Muscle layer of colon (tissue), 2 donors: ENCODE results near the gene CDKAL1.
"Not testable (repeated sequence)": the region's sequence is repeated elsewhere in the genome, so short reads cannot be mapped to it uniquely, and the experiment has no call there.

Experiments used
- H3K27ac ChIP-seq: one replicate; pipeline ENCODE4 v1.7.0; 2013; ENCODE audit warnings: low read depth, mild to moderate bottlenecking, low read length, moderate library complexity
- H3K27me3 ChIP-seq, 2 donors: one replicate each; pipeline ENCODE4 v1.7.0; 2013; ENCODE audit warnings: low read length in 2 of 2, mild to moderate bottlenecking in 2 of 2; ENCODE audit not compliant: insufficient read depth in 2 of 2, control insufficient read depth in 1 of 2
- H3K36me3 ChIP-seq: one replicate; pipeline ENCODE4 v1.7.0; 2013; ENCODE audit warnings: mild to moderate bottlenecking, low read length; ENCODE audit not compliant: insufficient read depth
- H3K4me1 ChIP-seq: one replicate; pipeline ENCODE4 v1.7.0; 2013; ENCODE audit warnings: mild to moderate bottlenecking, low read length; ENCODE audit not compliant: insufficient read depth
- H3K4me3 ChIP-seq, 2 donors: one replicate each; pipeline ENCODE4 v1.7.0; 2013; ENCODE audit warnings: low read length in 2 of 2, low read depth in 1 of 2, mild to moderate bottlenecking in 1 of 2, moderate library complexity in 1 of 2
- H3K9ac ChIP-seq: one replicate; pipeline ENCODE4 v1.7.0; 2013; ENCODE audit warnings: low read length
- H3K9me3 ChIP-seq: one replicate; pipeline ENCODE4 v1.7.0; 2013; ENCODE audit warnings: mild to moderate bottlenecking, low read length
- donor health status: abdominal sarcoma.
- donor health status: Adenocarcinoma of cecum.

Gene CDKAL1

DNA sequence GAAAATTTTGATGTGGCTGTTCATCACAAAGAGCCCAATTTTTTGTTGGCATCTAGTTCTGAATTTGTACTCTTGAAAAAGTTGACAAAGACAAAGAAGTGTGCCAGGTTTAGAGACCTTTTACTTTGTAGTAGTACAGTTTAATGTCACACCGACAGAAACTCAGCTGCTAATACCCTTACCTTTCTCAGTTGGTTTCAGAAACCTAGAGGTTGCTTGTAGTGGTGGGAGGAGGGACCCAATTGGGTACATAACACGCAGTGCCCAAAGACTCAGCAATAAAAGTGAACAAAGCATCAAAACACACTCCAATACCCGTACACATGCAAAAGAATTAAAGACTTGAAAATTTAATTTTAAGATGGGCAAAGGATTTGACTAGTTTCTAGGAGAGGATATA is 203.7 kb downstream of the CDKAL1 start:
- no peak overlapping the region for H3K27ac ChIP-seq
- no peak overlapping the region for H3K9ac ChIP-seq

GRCh38 chr6:20740088-20740487 is 205.8 kb downstream of the CDKAL1 start:
- no peaks in the 10 kb centered on the region for H3K4me1 ChIP-seq
- no peaks in the 10 kb centered on the region for H3K9me3 ChIP-seq
- no peaks in the 10 kb centered on the region for H3K36me3 ChIP-seq
- H3K27ac ChIP-seq, result no peak overlapping the region
- H3K9ac ChIP-seq, result no peak overlapping the region
- H3K4me3 ChIP-seq, result no peak overlapping the region
- H3K27me3 ChIP-seq, result no peaks in the 10 kb centered on the region

More for the DNA sequence above, 203.7 kb downstream of the CDKAL1 start:
- H3K9me3 ChIP-seq, result no peaks in the 10 kb centered on the region
- H3K4me1 ChIP-seq, result no peaks in the 10 kb centered on the region
- H3K36me3 ChIP-seq, result no peaks in the 10 kb centered on the region
- H3K4me3 ChIP-seq, result no peak overlapping the region
- H3K27me3 ChIP-seq, result no peaks in the 10 kb centered on the region

GRCh38 chr6:20740727-20741126 is 206.5 kb downstream of the CDKAL1 start:
- H3K27me3 ChIP-seq, result no peaks in the 10 kb centered on the region
- no peaks in the 10 kb centered on the region for H3K9me3 ChIP-seq
- no peak overlapping the region for H3K27ac ChIP-seq
- H3K9ac ChIP-seq, result no peak overlapping the region
- no peaks in the 10 kb centered on the region for H3K36me3 ChIP-seq
- no peaks in the 10 kb centered on the region for H3K4me1 ChIP-seq
- no peak overlapping the region for H3K4me3 ChIP-seq

GRCh38 chr6:20741490-20741889 is 207.2 kb downstream of the CDKAL1 start:
- Histone ChIP-seq H3K9me3 (no peaks in the 10 kb centered on the region), H3K36me3 (no peaks in the 10 kb centered on the region), H3K27me3 (no peaks in the 10 kb centered on the region), H3K4me1 (no peaks in the 10 kb centered on the region), H3K4me3 (no peak overlapping the region), H3K9ac (no peak overlapping the region), H3K27ac (no peak overlapping the region)

- Histone ChIP-seq H3K36me3 (no peaks in the 10 kb centered on the region), H3K9me3 (no peaks in the 10 kb centered on the region), H3K9ac (no peak overlapping the region), H3K4me3 (no peak overlapping the region), H3K4me1 (no peaks in the 10 kb centered on the region), H3K27ac (no peak overlapping the region), H3K27me3 (no peaks in the 10 kb centered on the region)
Observed at GRCh38 chr6:20744911-20745557, 210.8 kb downstream of the CDKAL1 start.

- Histone ChIP-seq H3K36me3 (no peaks in the 10 kb centered on the region), H3K27ac (no peak overlapping the region), H3K9ac (no peak overlapping the region)
Observed at GRCh38 chr6:20746024-20746423, 211.8 kb downstream of the CDKAL1 start.

DNA sequence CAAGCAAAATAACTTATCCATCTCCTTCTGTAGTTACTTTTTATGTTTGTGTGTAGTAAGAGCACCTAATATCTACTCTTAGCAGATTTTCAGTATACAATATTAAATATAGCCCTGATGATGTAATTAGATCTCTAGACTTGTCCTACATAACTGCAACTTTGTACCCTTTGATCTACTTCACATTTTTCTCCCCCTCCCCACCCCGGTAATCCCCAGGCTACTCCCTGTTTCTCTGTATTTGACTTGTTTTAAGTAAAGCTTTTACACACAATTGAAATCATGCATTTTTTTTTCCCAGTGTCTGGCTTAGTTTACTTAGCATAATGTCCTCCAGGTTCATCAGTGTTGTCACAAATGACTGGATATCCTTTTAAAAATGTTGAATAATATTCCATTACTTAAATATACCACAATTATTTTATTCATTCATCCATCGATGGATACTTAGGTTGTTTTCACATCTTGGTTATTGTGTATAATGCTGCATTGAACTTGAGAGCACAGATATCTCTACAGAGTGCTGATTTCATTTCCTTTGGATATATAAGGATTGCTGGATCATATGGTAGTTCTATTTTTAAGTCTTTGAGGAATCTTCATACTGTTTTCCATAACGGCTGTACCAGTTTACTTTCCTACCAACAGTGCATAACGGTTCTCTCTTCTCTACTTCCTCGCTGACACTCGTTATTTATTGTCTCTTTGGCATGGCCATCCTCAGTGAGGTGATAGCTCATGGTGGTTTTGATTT is 212.7 kb downstream of the CDKAL1 start:
- Histone ChIP-seq H3K9ac (no peak overlapping the region), H3K36me3 (no peaks in the 10 kb centered on the region), H3K4me1 (no peaks in the 10 kb centered on the region), H3K4me3 (no peak overlapping the region), H3K27ac (no peak overlapping the region), H3K9me3 (no peaks in the 10 kb centered on the region), H3K27me3 (no peaks in the 10 kb centered on the region)

More at GRCh38 chr6:20746024-20746423, 211.8 kb downstream of the CDKAL1 start:
- Histone ChIP-seq H3K9me3 (no peaks in the 10 kb centered on the region), H3K27me3 (no peaks in the 10 kb centered on the region), H3K4me3 (no peak overlapping the region), H3K4me1 (no peaks in the 10 kb centered on the region)

DNA sequence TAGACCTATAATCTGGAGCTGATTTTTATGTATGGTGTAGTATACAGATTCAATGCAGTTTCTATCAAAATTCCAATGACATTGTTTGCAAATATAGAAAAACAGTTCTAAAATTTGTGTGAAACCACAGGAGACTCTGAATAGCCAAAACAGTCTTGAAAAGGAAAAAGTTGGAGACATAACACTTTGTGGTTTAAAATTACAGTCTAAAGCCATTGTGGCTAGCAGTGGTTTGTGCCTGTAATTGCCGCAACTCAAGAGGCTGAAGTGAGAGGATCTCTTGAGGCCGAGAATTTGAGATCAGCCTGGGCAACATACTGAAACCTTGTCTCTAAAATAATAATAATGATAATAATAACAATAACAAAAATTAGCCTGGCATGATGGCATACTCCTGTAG is 213.7 kb downstream of the CDKAL1 start:
- Histone ChIP-seq H3K4me3 (no peak overlapping the region), H3K27ac (no peak overlapping the region), H3K4me1 (no peaks in the 10 kb centered on the region), H3K9me3 (no peaks in the 10 kb centered on the region), H3K36me3 (no peaks in the 10 kb centered on the region), H3K27me3 (no peaks in the 10 kb centered on the region), H3K9ac (no peak overlapping the region)

DNA sequence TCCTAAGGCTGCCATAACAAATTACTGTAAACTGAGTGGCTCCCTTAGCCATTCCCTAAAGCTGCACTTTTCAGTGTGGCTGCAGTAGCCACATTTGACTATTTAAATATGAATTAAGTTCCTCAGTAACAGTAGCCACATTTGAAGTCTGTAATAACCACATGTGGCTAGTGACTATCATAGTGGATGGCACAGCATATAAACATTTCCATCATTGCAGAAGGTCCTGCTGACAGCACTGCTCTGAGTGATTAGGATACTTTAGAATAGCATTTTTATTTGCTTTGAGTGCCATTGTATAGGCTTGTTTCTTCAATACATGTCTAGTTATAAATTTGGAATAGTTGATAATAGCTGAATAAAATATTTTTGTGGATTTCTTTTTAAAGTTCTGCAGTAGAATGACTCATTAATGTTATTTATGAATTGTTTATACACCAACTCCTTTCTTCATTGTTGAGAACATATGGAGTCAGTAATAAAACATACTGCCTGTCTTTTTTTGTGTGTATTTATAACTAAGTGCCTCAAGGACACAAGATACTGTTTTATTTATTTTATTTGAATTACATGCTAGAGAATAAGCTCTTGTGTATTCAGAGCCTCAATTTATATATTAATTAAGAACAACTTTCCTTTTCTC is 217.2 kb downstream of the CDKAL1 start:
- Histone ChIP-seq H3K36me3 (no peaks in the 10 kb centered on the region), H3K27me3 (no peaks in the 10 kb centered on the region), H3K9ac (no peak overlapping the region), H3K27ac (no peak overlapping the region), H3K4me1 (no peaks in the 10 kb centered on the region), H3K9me3 (peaks cover 4% of the 10 kb centered on the region), H3K4me3 (no peak overlapping the region)

DNA sequence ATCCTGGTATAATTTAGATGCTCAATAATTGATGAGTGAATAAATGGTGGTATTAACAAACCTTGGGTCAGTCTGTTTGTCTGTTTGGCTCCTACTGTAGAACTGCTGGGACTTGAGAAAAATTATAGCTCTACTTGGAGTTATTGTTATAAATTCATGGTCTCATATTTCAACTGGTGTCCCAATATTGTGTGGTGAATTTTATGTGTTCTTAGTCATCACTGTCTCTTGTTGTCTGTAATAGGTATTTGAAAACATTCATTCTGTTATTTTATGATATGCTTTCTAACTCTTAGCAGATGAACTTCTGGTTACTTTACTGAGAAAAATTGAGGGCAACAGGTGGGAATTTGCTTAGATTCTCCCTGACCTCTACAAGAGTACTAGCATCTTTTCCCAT is 221.4 kb downstream of the CDKAL1 start:
- Histone ChIP-seq H3K27me3 (no peaks in the 10 kb centered on the region), H3K27ac (no peak overlapping the region), H3K4me1 (no peaks in the 10 kb centered on the region), H3K9me3 (peaks cover 4% of the 10 kb centered on the region), H3K4me3 (no peak overlapping the region), H3K36me3 (no peaks in the 10 kb centered on the region), H3K9ac (no peak overlapping the region)

- not testable (repeated sequence) for H3K4me3 ChIP-seq, H3K9ac ChIP-seq, H3K4me1 ChIP-seq, H3K36me3 ChIP-seq, H3K27me3 ChIP-seq, H3K9me3 ChIP-seq, H3K27ac ChIP-seq
Observed at GRCh38 chr6:20756584-20757147, 222.4 kb downstream of the CDKAL1 start.
